Measurements from ENCODE around the gene CRACR2B.

The CRACR2B gene

DNA sequence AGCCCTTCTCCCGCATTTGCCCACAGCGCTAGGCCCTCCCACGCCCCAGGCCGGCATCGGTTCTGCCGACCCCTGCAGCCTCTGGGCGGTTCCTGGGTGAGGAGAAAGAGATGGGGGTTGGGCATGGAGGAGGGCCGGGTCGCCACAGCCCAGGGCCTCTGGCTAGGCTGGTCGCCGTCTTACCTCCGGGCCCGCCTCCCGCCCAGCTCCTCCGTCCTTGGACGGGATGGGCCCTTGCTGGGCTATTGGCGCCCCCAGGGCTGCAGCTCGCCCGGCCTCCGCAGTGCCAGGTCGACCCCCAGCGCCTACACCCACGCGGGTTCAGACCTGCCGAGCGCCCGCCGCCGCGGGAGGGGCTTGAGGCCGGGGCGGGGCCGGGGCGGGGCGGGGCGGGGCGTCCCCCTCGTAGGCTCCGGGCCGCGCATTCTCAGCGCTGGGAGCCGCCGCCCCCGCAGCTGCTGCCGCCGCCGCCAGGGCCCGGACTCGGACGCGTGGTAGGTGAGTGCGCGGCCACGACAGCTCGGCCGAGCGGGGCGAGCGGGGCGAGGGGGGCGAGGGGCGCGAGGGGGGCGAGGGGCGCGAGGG is 4.9 kb downstream of the CRACR2B start, which contains the start of gene CD151 (continued):
- TF ChIP-seq SP2 (tag by site-specific recombination; IDR thresholded peaks at IDR 0.05) = peak; percentile 71
- no peak for TF ChIP-seq ZNF791 (tag by site-specific recombination; IDR thresholded peaks at IDR 0.05)
- no peak for TF ChIP-seq ZNF792 (tag by site-specific recombination; IDR thresholded peaks at IDR 0.05)
- TF ChIP-seq HOXC10 (CRISPR knock-in tag; IDR thresholded peaks at IDR 0.05) = no peak
- TF ChIP-seq, protein P1, sequence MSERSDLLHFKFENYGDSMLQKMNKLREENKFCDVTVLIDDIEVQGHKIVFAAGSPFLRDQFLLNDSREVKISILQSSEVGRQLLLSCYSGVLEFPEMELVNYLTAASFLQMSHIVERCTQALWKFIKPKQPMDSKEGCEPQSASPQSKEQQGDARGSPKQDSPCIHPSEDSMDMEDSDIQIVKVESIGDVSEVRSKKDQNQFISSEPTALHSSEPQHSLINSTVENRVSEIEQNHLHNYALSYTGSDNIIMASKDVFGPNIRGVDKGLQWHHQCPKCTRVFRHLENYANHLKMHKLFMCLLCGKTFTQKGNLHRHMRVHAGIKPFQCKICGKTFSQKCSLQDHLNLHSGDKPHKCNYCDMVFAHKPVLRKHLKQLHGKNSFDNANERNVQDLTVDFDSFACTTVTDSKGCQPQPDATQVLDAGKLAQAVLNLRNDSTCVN (tag by site-specific recombination; optimal IDR thresholded peaks at IDR 0.05) = no peak
- no peak for TF ChIP-seq ZNF677 (tag by site-specific recombination; IDR thresholded peaks at IDR 0.05)
- TF ChIP-seq MZF1 (tag by site-specific recombination; IDR thresholded peaks at IDR 0.05; ENCODE audit: borderline replicate concordance) = no peak
- no peak for TF ChIP-seq ZNF658 (tag by site-specific recombination; IDR thresholded peaks at IDR 0.05)
- TF ChIP-seq, protein P2, sequence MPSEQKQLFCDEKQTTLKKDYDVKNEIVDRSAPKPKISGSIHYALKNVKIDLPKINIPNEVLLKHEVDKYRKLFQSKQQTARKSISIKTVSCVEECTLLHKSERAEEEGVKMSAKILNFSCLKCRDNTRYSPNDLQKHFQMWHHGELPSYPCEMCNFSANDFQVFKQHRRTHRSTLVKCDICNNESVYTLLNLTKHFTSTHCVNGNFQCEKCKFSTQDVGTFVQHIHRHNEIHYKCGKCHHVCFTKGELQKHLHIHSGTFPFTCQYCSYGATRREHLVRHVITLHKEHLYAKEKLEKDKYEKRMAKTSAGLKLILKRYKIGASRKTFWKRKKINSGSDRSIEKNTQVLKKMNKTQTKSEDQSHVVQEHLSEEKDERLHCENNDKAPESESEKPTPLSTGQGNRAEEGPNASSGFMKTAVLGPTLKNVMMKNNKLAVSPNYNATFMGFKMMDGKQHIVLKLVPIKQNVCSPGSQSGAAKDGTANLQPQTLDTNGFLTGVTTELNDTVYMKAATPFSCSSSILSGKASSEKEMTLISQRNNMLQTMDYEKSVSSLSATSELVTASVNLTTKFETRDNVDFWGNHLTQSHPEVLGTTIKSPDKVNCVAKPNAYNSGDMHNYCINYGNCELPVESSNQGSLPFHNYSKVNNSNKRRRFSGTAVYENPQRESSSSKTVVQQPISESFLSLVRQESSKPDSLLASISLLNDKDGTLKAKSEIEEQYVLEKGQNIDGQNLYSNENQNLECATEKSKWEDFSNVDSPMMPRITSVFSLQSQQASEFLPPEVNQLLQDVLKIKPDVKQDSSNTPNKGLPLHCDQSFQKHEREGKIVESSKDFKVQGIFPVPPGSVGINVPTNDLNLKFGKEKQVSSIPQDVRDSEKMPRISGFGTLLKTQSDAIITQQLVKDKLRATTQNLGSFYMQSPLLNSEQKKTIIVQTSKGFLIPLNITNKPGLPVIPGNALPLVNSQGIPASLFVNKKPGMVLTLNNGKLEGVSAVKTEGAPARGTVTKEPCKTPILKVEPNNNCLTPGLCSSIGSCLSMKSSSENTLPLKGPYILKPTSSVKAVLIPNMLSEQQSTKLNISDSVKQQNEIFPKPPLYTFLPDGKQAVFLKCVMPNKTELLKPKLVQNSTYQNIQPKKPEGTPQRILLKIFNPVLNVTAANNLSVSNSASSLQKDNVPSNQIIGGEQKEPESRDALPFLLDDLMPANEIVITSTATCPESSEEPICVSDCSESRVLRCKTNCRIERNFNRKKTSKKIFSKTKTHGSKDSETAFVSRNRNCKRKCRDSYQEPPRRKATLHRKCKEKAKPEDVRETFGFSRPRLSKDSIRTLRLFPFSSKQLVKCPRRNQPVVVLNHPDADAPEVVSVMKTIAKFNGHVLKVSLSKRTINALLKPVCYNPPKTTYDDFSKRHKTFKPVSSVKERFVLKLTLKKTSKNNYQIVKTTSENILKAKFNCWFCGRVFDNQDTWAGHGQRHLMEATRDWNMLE (tag by site-specific recombination; conservative IDR thresholded peaks at IDR 0.05; ENCODE audit: low read depth) = no peak
- no peak for TF ChIP-seq ZNF433 (tag by site-specific recombination; IDR thresholded peaks at IDR 0.05; ENCODE audit: low read depth)
- TF ChIP-seq ZSCAN23 (tag by site-specific recombination; IDR thresholded peaks at IDR 0.05) = no peak
- TF ChIP-seq GLI2 (tag by site-specific recombination; IDR thresholded peaks at IDR 0.05; ENCODE audit: borderline replicate concordance, low read depth) = no peak
- TF ChIP-seq HOXD13 (CRISPR knock-in tag; IDR thresholded peaks at IDR 0.05; ENCODE audit: borderline replicate concordance) = no peak
- TF ChIP-seq KLF16 (tag by site-specific recombination; IDR thresholded peaks at IDR 0.05) = 0 out of 2 replicates have a peak, but pooled peaks have one; percentile 16
- no peak for TF ChIP-seq ZNF544 (tag by site-specific recombination; IDR thresholded peaks at IDR 0.05)
- TF ChIP-seq PRDM1 (tag by site-specific recombination; IDR thresholded peaks at IDR 0.05) = no peak

DNA sequence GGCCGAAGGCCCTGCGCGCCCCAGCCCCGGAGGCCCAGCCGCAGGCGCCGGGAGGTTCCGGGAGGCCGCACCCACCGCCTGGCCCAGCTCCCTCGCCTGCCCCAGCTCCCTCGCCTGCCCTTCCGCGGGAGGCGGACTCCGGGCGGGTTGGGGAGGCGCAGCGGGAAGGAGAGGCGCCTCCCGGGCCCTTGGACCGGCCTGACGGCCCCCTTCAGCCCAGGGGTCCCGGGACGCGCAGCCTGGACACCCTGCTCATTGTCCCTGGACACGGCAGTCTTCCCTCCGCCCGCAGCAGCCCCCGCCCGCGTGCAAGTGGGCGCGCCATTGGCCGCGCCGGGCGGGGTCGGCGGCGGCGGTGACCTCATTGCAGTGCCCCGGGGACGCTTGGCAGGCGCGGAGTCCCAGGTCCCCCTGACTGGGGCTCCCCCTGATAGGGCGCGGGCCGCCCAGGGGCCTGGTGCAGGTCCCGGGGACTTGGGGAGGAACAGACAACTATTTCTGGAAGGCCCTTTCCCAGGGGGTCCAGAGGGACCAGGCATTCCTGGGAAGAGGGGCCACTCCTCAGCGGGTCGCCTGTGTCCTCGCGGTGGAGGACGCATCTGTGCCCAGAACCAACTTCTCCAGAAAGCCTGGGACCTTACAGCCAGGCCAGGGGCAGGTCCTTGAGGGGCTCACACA is 5.5 kb downstream of the CRACR2B start:
- peak overlapping the region; percentile 64; the same call in 1 of the 2 replicates for H3K27ac ChIP-seq (ENCODE audit: extremely low read depth, low read depth, low read length)
- ChIA-PET CTCF (interaction anchor here (0.5 to 1.0 kb wide), 2 partner anchors 17 to 1569 kb away, joined by 3 to 4 read pairs; no protein-coding TSS in a partner anchor), POLR2A (interaction anchor here (1.0 to 15.0 kb wide), 5 partner anchors 8 to 36 kb away, joined by 3 to 202 read pairs (median 4); partner anchors contain the start of genes PNPLA2, POLR2L and TSPAN4)
- H3K36me3 ChIP-seq (ENCODE audit: control insufficient read depth in 2 of 2, insufficient read depth in 1 of 2, low read length in 2 of 2) = peaks cover 0 to 37% of the 10 kb centered on the region in 2 experiments; a peak in 1 of 3 replicates
- H3K4me3 ChIP-seq (ENCODE audit: low read depth, low read length) = peak overlapping the region; percentile 70
- no peaks in the 10 kb centered on the region for H3K9me3 ChIP-seq (ENCODE audit: control insufficient read depth, insufficient read depth, low read depth, low read length)
- H3K4me1 ChIP-seq (ENCODE audit: control insufficient read depth, insufficient read depth, low read length) = no peaks in the 10 kb centered on the region; the same call in 1 of the 2 replicates
- TF ChIP-seq KLF10 (tag by site-specific recombination; IDR thresholded peaks at IDR 0.05) (peak; percentile 53; the same call in 1 of the 2 replicates), ZEB2 (tag by site-specific recombination; IDR thresholded peaks at IDR 0.05) (no peak), ZSCAN30 (tag by site-specific recombination; IDR thresholded peaks at IDR 0.05) (0 out of 2 replicates have a peak, but pooled peaks have one; percentile 21), GLIS1 (tag by site-specific recombination; IDR thresholded peaks at IDR 0.05) (peak; percentile 72), ZFHX2 (tag by site-specific recombination; conservative IDR thresholded peaks at IDR 0.05) (peak; percentile 64), ZFP37 (tag by site-specific recombination; IDR thresholded peaks at IDR 0.05) (no peak), ZBTB7A (tag by site-specific recombination; IDR thresholded peaks at IDR 0.05; ENCODE audit: low read depth) (peak; percentile 58; the same call in 1 of the 2 replicates), YY1 (tag by site-specific recombination; IDR thresholded peaks at IDR 0.05) (0 out of 2 replicates have a peak, but pooled peaks have one; percentile 26), SP2 (tag by site-specific recombination; IDR thresholded peaks at IDR 0.05) (peak; percentile 3; the same call in 1 of the 2 replicates), SP3 (tag by site-specific recombination; IDR thresholded peaks at IDR 0.05) (peak; percentile 19; the same call in 1 of the 2 replicates)
- TF ChIP-seq, protein P3, sequence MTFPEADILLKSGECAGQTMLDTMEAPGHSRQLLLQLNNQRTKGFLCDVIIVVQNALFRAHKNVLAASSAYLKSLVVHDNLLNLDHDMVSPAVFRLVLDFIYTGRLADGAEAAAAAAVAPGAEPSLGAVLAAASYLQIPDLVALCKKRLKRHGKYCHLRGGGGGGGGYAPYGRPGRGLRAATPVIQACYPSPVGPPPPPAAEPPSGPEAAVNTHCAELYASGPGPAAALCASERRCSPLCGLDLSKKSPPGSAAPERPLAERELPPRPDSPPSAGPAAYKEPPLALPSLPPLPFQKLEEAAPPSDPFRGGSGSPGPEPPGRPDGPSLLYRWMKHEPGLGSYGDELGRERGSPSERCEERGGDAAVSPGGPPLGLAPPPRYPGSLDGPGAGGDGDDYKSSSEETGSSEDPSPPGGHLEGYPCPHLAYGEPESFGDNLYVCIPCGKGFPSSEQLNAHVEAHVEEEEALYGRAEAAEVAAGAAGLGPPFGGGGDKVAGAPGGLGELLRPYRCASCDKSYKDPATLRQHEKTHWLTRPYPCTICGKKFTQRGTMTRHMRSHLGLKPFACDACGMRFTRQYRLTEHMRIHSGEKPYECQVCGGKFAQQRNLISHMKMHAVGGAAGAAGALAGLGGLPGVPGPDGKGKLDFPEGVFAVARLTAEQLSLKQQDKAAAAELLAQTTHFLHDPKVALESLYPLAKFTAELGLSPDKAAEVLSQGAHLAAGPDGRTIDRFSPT (tag by site-specific recombination; IDR thresholded peaks at IDR 0.05) = peak; percentile 60; the same call in 1 of the 2 replicates
- TF ChIP-seq, protein P4, sequence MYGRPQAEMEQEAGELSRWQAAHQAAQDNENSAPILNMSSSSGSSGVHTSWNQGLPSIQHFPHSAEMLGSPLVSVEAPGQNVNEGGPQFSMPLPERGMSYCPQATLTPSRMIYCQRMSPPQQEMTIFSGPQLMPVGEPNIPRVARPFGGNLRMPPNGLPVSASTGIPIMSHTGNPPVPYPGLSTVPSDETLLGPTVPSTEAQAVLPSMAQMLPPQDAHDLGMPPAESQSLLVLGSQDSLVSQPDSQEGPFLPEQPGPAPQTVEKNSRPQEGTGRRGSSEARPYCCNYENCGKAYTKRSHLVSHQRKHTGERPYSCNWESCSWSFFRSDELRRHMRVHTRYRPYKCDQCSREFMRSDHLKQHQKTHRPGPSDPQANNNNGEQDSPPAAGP (tag by site-specific recombination; IDR thresholded peaks at IDR 0.05) = peak; percentile 49

Measured in HEK293 (cell line).